Ectodermal cell (in vitro differentiated cells): ENCODE results near the gene GSE1.

ENCODE experiments used
- H3K27ac ChIP-seq: 2 replicates; pipeline ENCODE4 v1.7.0; 2013; ENCODE audit warnings: mild to moderate bottlenecking, low read depth, low read length; ENCODE audit not compliant: insufficient read depth, poor library complexity, severe bottlenecking
- H3K27me3 ChIP-seq: 2 replicates; pipeline ENCODE4 v1.7.0; 2013; ENCODE audit warnings: mild to moderate bottlenecking, low read length; ENCODE audit not compliant: insufficient read depth, control insufficient read depth, poor library complexity, severe bottlenecking
- H3K36me3 ChIP-seq: one replicate; pipeline ENCODE4 v1.7.0; 2013; ENCODE audit warnings: low read length; ENCODE audit not compliant: control insufficient read depth, insufficient read depth
- H3K4me1 ChIP-seq: one replicate; pipeline ENCODE4 v1.7.0; 2013; ENCODE audit warnings: low read length; ENCODE audit not compliant: control insufficient read depth, insufficient read depth
- H3K4me3 ChIP-seq: 2 replicates; pipeline ENCODE4 v1.7.0; 2013; ENCODE audit warnings: low read depth, low read length, control low read depth; ENCODE audit not compliant: insufficient read depth
- H3K9me3 ChIP-seq: 2 replicates; pipeline ENCODE4 v1.7.0; 2013; ENCODE audit warnings: mild to moderate bottlenecking, low read length, moderate library complexity; ENCODE audit not compliant: control insufficient read depth
- WGBS, 2 experiments: methylation state at CpG; one replicate each; pipeline ENCODE4 v1.1.7; 2013; ENCODE audit warnings: missing lambda C conversion rate in 2 of 2; 5-methylcytosine and 5-hydroxymethylcytosine counted together

GSE1 gene

DNA sequence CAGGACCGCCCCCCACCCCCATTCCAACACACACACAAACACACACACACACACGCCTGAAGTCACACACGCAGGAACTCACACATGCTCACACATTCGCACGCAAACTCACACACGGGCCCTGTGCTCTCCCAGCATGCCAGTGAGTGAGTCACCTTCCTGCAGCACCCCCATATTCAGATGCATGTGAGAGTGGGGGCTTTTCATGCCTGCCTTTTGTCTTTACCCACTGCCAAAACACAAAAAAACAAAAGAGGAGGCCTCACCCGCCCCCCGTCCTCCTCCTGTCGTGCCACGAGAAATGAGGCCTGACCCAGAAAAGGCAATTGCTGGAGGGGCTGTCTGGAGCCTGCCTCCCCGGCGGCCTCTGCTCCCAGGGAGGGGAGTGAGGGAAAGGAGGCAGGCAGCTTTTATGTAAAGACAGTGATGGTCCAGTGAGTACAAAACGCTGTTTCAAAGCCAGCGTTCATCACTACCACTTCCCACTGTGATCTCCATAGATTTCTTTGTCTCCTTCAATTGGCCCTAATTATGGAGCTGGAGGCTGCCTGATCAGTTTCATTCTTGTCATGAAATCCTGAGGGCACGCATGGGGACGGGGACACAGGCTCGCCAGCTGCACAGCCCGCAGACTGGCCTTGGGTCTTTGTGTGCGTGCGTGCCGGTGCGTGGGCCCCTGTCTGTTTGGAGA, 29.5 kb upstream of the GSE1 start:
- peak overlapping the region; percentile 76 for H3K27ac ChIP-seq
- H3K4me1 ChIP-seq = peaks cover 91% of the 10 kb centered on the region
- H3K36me3 ChIP-seq = no peaks in the 10 kb centered on the region
- WGBS, 2 experiments = 6 to 11% methylated on average over 22 of the region's 22 CpGs
- H3K27me3 ChIP-seq = peaks cover 53% of the 10 kb centered on the region
- no peaks in the 10 kb centered on the region for H3K9me3 ChIP-seq
- H3K4me3 ChIP-seq = no peak overlapping the region

DNA sequence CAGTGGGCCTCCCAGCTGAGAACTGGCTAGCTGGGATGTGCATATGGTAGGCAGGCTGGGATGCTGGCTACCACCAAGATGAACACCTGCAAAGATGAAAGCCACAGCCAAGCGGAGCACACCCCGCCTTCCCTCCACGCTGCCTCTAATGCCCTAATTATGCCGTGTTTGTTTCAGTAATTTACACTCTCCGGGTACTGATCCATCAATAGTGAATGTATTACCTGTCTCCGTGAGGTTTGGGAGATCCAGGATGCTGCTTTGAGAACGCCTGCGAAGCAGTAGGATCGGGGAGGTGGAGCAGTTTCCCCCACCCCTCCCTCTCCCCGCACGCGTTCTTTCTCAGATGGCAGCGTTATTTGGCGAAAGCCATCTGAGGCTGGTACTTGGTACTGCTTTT, 28.9 kb upstream of the GSE1 start:
- 12 to 13% methylated on average over 14 of the region's 14 CpGs for WGBS, 2 experiments
- H3K27me3 ChIP-seq = peaks cover 53% of the 10 kb centered on the region
- peak overlapping the region; percentile 76 for H3K27ac ChIP-seq
- no peaks in the 10 kb centered on the region for H3K9me3 ChIP-seq
- no peak overlapping the region for H3K4me3 ChIP-seq
- peaks cover 91% of the 10 kb centered on the region for H3K4me1 ChIP-seq
- no peaks in the 10 kb centered on the region for H3K36me3 ChIP-seq

DNA sequence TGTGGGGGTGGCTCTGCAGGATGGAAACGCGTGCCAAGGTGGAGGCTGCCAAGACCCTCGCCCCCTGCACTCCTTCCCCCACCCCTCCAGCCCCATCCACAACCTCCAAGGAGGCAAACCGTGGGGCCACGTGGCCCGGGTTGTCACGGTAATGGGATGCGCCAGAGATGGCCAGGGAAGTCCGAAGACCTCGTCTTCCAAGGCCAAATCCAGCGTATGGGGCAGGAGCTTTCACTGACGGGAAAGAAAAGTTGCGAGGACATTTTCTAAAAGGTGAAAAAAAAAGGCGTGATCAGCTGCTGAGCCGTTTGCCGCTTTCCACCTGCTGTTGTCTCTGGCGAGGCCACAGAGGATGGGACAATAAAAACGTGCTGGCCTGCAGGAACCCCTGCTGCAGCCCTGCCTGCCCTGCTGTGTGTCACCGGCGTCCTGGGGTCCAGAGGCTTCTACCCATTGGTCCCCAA, 28.3 kb upstream of the GSE1 start:
- H3K4me3 ChIP-seq = no peak overlapping the region
- H3K36me3 ChIP-seq = no peaks in the 10 kb centered on the region
- H3K27ac ChIP-seq = no peak overlapping the region
- H3K27me3 ChIP-seq = peaks cover 53% of the 10 kb centered on the region
- 38 to 40% methylated on average over 20 of the region's 20 CpGs for WGBS, 2 experiments
- peaks cover 85% of the 10 kb centered on the region for H3K4me1 ChIP-seq
- no peaks in the 10 kb centered on the region for H3K9me3 ChIP-seq

DNA sequence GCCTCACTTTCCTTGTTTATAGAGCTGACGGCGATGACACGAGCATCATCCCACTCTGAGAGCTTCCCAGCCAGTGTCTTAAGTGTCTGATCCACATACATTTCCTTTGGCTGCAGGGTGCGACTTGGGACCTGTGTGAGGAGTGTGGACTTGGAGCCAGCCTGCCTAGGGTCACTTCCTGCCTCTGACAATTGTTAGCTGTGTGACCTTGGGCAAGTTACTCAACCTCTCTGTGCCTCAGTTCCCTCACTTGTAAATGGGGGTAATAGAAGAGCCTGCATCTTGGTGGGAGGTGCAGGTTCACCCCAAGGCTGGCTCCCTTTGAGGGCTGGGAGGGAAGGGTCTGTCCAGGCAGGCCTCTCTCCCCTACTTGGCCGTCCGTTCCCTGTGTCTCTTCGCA, 27.4 kb upstream of the GSE1 start:
- 92 to 93% methylated on average over 7 of the region's 7 CpGs for WGBS, 2 experiments
- no peaks in the 10 kb centered on the region for H3K36me3 ChIP-seq
- no peaks in the 10 kb centered on the region for H3K9me3 ChIP-seq
- peaks cover 53% of the 10 kb centered on the region for H3K27me3 ChIP-seq
- no peak overlapping the region for H3K4me3 ChIP-seq
- H3K27ac ChIP-seq = no peak overlapping the region
- peaks cover 78% of the 10 kb centered on the region for H3K4me1 ChIP-seq

DNA sequence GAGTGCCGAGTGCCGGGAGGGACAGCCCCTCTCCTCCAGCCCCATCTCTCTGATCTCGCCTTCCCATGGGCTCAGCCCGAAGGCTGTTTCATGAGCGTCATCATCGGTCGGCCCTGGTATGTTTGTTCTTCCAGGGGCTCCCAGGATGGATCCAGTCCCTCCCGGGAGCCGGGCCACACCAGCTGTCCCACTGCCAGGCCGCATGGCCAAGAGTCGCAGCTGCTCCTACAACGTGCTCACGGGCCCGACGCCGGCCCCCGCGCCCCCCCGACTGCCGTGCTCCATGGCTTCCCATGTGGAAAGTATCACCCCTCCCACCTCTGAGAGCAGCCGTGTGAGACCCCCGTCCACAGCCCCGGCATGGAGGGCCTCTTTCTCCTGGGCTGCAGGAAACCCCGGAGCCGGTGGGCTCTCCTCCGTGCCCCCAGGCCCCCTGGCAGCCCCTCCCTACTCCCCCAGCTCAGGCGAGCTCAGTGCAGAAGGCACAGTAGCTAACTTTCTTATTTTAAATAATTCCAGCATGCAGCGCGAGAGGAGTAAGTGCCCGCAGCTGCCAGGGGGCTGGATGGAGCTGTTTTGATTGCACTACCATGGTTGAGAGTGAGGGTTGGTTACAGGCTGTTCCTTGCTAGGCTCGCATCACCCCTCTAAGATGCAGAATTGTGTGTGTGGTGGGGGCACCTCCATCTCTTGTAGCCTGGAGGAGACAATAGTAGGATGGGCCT, 26.6 kb upstream of the GSE1 start:
- Histone ChIP-seq H3K4me3 (no peak overlapping the region), H3K36me3 (no peaks in the 10 kb centered on the region), H3K4me1 (peaks cover 69% of the 10 kb centered on the region), H3K27me3 (peaks cover 51% of the 10 kb centered on the region), H3K27ac (no peak overlapping the region), H3K9me3 (no peaks in the 10 kb centered on the region)
- whole genome bisulfite sequencing, 2 experiments = 66 to 67% methylated on average over 31 of the region's 31 CpGs

DNA sequence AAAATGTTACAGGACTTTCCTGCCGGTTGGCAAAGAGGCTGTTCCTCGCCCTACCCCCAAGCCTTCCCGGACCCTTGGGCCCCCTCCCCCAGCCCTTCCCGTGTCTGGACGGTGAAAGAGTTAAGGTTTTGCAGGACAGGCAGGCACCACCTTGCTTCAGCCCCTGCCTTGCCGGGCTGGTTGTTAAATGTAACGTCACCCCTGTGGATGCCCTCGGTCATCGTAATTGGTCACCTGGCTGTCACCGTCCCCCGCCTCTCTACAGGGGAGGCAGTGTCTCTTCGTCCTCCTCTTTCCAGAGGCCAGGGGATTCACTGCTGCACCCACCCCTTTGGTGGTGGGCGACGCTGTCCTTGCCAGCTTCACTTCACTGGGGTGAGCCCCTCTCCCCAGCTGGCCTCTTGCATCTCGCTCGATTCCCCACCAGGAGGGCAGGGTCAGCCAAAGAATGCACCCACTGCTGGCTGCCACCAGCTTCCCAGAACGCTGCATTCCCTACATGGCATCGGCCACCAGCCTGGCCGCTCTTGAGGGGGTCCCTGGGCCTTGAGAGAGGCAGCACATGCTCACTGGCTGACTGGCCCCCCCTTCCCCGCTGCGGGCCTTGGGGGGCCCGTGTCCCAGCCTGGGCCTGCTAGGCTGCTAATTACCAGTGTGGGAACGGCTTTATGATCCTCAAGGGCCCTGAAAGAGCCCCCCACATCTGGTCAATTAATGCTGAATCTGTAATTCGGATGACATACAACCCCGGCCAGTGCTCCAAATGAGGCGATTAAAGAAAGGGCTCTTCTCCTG, 25.2 kb upstream of the GSE1 start:
- H3K27me3 ChIP-seq = peaks cover 39% of the 10 kb centered on the region
- H3K36me3 ChIP-seq = no peaks in the 10 kb centered on the region
- 53 to 54% methylated on average over 26 of the region's 26 CpGs for WGBS, 2 experiments
- H3K27ac ChIP-seq = no peak overlapping the region
- no peaks in the 10 kb centered on the region for H3K9me3 ChIP-seq
- peaks cover 55% of the 10 kb centered on the region for H3K4me1 ChIP-seq
- no peak overlapping the region for H3K4me3 ChIP-seq

DNA sequence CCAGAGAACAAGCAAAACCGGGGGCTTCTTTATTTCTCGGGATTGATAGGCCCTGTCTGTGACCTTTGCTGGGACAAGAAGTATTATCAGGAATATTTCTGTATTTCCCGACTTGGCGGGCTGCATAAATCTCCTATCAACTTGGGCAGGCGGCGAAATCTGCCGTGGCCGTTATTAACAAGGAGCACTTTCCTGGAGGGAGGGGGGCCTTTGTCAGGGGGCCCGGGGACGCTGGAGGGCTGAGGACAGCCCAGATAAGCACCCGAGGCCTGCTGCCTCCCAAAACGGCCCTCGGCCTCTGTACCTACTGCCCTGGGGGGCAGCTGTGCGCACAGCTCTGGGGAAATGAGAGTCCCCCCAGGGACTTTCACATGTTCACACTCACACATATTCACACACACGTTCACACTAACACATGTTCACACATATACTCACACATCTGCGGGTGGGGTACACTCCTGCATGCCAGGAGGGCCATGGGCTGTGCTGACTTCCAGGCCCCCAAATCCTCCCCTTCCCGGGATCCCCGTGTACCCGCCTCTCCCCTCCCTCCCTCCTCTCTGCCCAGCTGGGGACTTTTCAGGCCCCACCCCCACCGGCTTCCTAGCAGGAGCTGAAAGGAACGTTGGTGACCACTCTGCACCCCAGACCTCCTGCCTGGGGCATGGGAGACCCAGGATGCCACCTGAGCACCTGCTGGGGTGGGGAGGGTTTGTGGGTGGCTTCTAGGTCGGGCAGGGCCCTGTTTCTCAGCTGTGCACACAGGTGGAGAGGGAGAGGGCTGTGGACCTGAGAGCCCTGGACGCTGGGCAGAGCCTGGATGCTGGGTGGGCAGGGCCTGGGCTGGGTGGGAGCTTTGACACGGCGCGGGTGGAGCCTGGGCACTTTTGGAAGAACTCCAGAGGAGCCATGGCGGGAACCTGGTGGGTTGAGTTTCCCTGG, 24.3 kb upstream of the GSE1 start:
- 71 to 75% methylated on average over 27 of the region's 27 CpGs for WGBS, 2 experiments
- Histone ChIP-seq H3K27me3 (peaks cover 33% of the 10 kb centered on the region), H3K36me3 (no peaks in the 10 kb centered on the region), H3K4me3 (no peak overlapping the region), H3K27ac (no peak overlapping the region), H3K4me1 (peaks cover 54% of the 10 kb centered on the region), H3K9me3 (no peaks in the 10 kb centered on the region)

DNA sequence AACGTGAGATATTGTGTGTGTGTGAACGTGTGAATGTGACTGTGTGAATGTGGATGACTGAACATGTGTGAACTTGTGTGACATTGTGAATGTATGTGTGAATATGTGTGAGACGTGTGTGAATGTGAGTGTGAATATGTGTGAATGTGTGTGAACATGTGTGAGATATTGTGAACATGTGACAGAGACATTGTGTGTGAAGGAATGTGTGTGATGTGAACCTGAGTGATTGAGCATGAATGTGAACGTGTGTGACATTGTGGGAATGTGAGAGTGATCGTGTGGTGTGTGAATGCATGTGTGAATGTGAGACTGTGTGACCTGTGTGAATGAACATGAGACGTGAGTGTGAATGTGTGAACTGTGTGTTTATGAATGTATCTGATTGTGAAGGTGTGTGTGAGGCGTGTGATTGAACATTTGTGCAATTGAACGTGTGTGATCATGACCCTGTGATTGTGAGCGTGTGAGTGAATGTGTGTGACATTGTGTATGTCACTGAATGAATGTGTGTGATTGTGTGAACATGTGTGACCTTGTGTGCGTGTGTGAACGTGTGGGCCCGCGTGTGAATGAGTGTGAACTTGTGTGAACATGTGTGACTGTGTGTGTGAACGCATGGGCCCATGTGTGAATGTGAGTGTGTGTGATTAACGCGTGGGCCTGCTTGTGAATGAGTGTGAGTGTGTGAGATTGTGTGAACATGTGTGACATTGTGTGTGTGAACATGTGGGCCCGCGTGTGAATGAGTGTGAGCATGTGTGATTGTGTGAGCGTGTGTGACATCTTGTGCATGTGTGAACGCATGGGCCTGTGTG, 23.2 kb upstream of the GSE1 start:
- no peaks in the 10 kb centered on the region for H3K36me3 ChIP-seq
- H3K27me3 ChIP-seq = peaks cover 22% of the 10 kb centered on the region
- H3K27ac ChIP-seq = no peak overlapping the region
- H3K4me1 ChIP-seq = peaks cover 44% of the 10 kb centered on the region
- H3K4me3 ChIP-seq = no peak overlapping the region
- H3K9me3 ChIP-seq = no peaks in the 10 kb centered on the region
- 95 to 96% methylated on average over 20 of the region's 20 CpGs for WGBS, 2 experiments

DNA sequence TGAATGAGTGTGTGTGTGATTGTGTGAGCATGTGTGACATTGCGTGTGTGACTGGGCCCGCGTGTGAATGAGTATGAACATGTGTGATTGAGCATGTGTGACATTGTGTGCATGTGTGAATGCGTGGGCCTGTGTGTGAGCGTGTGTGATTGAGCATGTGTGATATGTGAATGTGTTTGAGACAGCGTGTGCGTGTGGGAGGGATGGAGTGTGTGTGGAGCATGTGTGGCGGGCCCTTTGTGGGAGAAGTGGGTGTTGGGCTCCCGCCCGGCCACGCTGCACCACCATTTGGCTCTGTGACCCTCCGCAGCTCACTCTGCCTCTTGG, 22.7 kb upstream of the GSE1 start:
- H3K4me3 ChIP-seq = no peak overlapping the region
- no peaks in the 10 kb centered on the region for H3K36me3 ChIP-seq
- H3K9me3 ChIP-seq = no peaks in the 10 kb centered on the region
- peaks cover 16% of the 10 kb centered on the region for H3K27me3 ChIP-seq
- H3K27ac ChIP-seq = no peak overlapping the region
- H3K4me1 ChIP-seq = peaks cover 39% of the 10 kb centered on the region
- WGBS, 2 experiments = 95 to 97% methylated on average over 12 of the region's 12 CpGs
